SK-N-SH (cell line): ENCODE data around the gene FCSK.

Source experiments
- CHD2 ChIP-seq: fragments of 150-350 bp; IDR thresholded peaks from 2 replicates; pipeline ENCODE4 v1.6.1; 2018; ENCODE audit warnings: low read length; ENCODE audit not compliant: partially characterized antibody
- CTCF ChIP-seq: fragments of 200-600 bp; sonication (generic); IDR thresholded peaks from 2 replicates; pipeline ENCODE4 v1.6.1; 2017; ENCODE audit warnings: antibody characterized with exemption, mild to moderate bottlenecking, moderate library complexity
- IRF3 ChIP-seq: fragments of 150-350 bp; IDR thresholded peaks from 2 replicates; pipeline ENCODE4 v1.6.1; 2016; ENCODE audit warnings: mild to moderate bottlenecking, low read depth, low read length
- JUND ChIP-seq: IDR thresholded peaks from 2 replicates; pipeline ENCODE4 v1.4.0; 2012
- MXI1 ChIP-seq: IDR thresholded peaks from 2 replicates; pipeline ENCODE4 v1.6.1; 2012; ENCODE audit warnings: mild to moderate bottlenecking, low read depth, low read length, improper control_type of control experiment
- PBX3 ChIP-seq: IDR thresholded peaks from 2 replicates; pipeline ENCODE4; 2012
- POLR2AphosphoS5 ChIP-seq: IDR thresholded peaks from 2 replicates; pipeline ENCODE4 v1.6.1; 2012; ENCODE audit warnings: low read depth, low read length
- RAD21 ChIP-seq: IDR thresholded peaks from 2 replicates; pipeline ENCODE4 v1.6.1; 2012; ENCODE audit warnings: mild to moderate bottlenecking, low read length
- TEAD4 ChIP-seq: IDR thresholded peaks from 2 replicates; pipeline ENCODE4 v1.4.0; 2012; ENCODE audit warnings: mild to moderate bottlenecking, borderline replicate concordance; ENCODE audit not compliant: insufficient read depth
- USF2 ChIP-seq: fragments of 150-350 bp; IDR thresholded peaks from 2 replicates; pipeline ENCODE4 v1.6.1; 2017; ENCODE audit warnings: antibody characterized with exemption, low read length, low read depth, borderline replicate concordance
- YY1 ChIP-seq: IDR thresholded peaks from 2 replicates; pipeline ENCODE4 v1.4.0; 2012; ENCODE audit warnings: low read depth, mild to moderate bottlenecking

- TF ChIP-seq MXI1 (no peak), CTCF (peak; percentile 49), IRF3 (no peak), USF2 (no peak), YY1 (no peak), TEAD4 (no peak), PBX3 (no peak), CHD2 (no peak), RAD21 (peak; percentile 70), POLR2AphosphoS5 (no peak), JUND (no peak)
Observed at GRCh38 chr16:70470927-70471341, 16.5 kb downstream of the FCSK start.
